Transverse colon (tissue), 3 donors: Measurements from ENCODE around the gene ARRB2.

ENCODE experiments used
- POLR2A ChIP-seq: fragments of 450-650 bp; IDR thresholded peaks from one replicate; pipeline ENCODE4 v1.6.1; 2016; ENCODE audit warnings: antibody characterized with exemption, mild to moderate bottlenecking, moderate library complexity
- TF ChIP-seq, protein P1 (sequence below), 5 experiments: fragments of 200-600 bp in 3 of 5; fragments of 450-650 bp in 2 of 5; sonication (generic) in 3 of 5; IDR thresholded peaks; 1 replicate in 2 of 5; 2 replicates in 3 of 5; pipeline ENCODE4 v1.5.1; 2016 to 2017; ENCODE audit warnings: antibody characterized with exemption in 5 of 5, inconsistent platforms in 3 of 5, mild to moderate bottlenecking in 2 of 5, moderate library complexity in 1 of 5

DNA sequence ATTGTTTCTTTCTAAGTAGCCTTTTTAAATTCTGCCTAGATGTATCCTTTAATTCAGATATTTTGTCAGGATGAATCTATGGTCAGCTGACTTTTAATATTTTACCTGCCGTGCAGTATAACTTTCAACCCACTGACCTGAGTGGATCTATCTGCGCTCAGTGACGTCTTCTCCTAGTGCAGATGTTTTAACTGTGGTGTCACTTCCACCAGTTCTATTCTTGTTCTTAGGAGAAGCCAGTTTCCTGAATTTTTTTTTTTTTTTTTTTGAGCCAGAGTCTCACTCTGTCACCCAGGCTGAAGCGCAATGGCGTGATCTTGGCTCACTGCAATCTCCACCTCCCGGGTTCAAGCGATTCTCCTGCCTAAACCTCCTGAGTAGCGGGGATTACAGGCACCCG, 56.3 kb downstream of the ARRB2 start:
- TF ChIP-seq, protein P1, sequence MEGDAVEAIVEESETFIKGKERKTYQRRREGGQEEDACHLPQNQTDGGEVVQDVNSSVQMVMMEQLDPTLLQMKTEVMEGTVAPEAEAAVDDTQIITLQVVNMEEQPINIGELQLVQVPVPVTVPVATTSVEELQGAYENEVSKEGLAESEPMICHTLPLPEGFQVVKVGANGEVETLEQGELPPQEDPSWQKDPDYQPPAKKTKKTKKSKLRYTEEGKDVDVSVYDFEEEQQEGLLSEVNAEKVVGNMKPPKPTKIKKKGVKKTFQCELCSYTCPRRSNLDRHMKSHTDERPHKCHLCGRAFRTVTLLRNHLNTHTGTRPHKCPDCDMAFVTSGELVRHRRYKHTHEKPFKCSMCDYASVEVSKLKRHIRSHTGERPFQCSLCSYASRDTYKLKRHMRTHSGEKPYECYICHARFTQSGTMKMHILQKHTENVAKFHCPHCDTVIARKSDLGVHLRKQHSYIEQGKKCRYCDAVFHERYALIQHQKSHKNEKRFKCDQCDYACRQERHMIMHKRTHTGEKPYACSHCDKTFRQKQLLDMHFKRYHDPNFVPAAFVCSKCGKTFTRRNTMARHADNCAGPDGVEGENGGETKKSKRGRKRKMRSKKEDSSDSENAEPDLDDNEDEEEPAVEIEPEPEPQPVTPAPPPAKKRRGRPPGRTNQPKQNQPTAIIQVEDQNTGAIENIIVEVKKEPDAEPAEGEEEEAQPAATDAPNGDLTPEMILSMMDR (IDR thresholded peaks at IDR 0.05), result no peak
- no peak for TF ChIP-seq POLR2A
